Naive B cell (primary cell): ENCODE results near the gene PKN1. TPM values are rescaled to one million over a fixed set of nuclear protein-coding genes. Genes with fewer than 3 reads are reported as not detected.
A peak's percentile ranks its signal among the peaks of the same experiment; 100 is the strongest.

Experiments used
- ATAC-seq, 2 donors: fragments of 150-1000 bp; cut with Tn5 transposase; 2 replicates each; pipeline ENCODE4 v1.10.0; 2021; ENCODE audit warnings: low read depth in 2 of 2, mild to moderate bottlenecking in 2 of 2, moderate library complexity in 2 of 2
- DNase-seq: peaks from one replicate; pipeline ENCODE4 v3.0.0; 2022
- H3K27ac Mint-ChIP-seq, 6 donors: one replicate each; pipeline ENCODE4 v1.8.0; 2020 to 2022; ENCODE audit warnings: mild to moderate bottlenecking in 6 of 6, mixed read lengths in 6 of 6, moderate library complexity in 5 of 6, inconsistent platforms in 2 of 6
- H3K27me3 Mint-ChIP-seq, 3 donors: one replicate each; pipeline ENCODE4 v1.8.0; 2021 to 2022; ENCODE audit warnings: mixed read lengths in 3 of 3, mild to moderate bottlenecking in 1 of 3
- H3K36me3 Mint-ChIP-seq, 2 donors: one replicate each; pipeline ENCODE4 v1.8.0; 2020 to 2022; ENCODE audit warnings: mixed read lengths in 2 of 2, inconsistent platforms in 1 of 2, mild to moderate bottlenecking in 1 of 2
- H3K4me1 Mint-ChIP-seq, 3 donors: one replicate each; pipeline ENCODE4 v1.8.0; 2020 to 2022; ENCODE audit warnings: mixed read lengths in 3 of 3, inconsistent platforms in 1 of 3, mild to moderate bottlenecking in 1 of 3, moderate library complexity in 1 of 3
- H3K4me3 Mint-ChIP-seq, 8 donors: one replicate each; pipeline ENCODE4 v1.8.0; 2020 to 2022; ENCODE audit warnings: mild to moderate bottlenecking in 8 of 8, mixed read lengths in 8 of 8, moderate library complexity in 8 of 8, inconsistent platforms in 2 of 8
- H3K9me3 Mint-ChIP-seq, 7 donors: one replicate each; pipeline ENCODE4 v1.8.0; 2020 to 2022; ENCODE audit warnings: mixed read lengths in 7 of 7, mild to moderate bottlenecking in 5 of 7, inconsistent platforms in 2 of 7, moderate library complexity in 1 of 7
- polyA plus RNA-seq, 6 donors: library from polyadenylated mRNA; unstranded; fragments of 300-500 nt; fragmentation: Illumina TruSeq; gene quantifications; one replicate each; pipeline ENCODE4 v1.2.3, GENCODE V29; 2021; ENCODE audit warnings: low read depth in 6 of 6

PKN1 gene
- polyA plus RNA-seq, 6 donors from 2014 or later: 37.1 to 67.9 (median 48.0) TPM

DNA sequence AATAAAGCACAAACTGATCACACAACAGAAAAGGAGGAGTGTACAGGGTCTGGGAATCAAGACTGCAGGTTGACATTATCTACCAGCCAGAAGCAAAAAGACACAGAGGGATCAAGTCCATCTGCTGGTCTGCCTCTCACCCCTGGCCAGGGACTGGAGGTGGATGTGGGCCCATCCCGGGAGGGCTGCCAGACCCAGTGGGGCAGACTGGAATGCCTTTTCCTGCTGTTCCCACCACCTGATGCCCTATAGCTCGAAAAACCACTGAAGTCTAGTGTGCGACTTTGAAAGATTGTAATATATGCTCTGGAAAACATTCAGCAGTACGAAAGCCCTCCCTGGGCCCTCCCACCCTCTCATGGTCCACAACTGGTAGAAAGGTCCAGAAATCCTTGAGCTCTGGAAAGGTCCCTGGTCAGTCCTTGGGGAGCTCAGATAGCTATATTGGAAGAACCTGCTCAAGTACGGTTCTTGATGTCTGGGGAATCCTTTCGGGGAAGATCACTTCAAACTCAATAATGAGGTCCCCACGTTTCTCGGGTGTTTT lies 82.5 kb downstream of the PKN1 start:
- DNase-seq (no peak), ATAC-seq (no peak)
- H3K36me3 Mint-ChIP-seq: peaks cover 14 to 20% of the 10 kb centered on the region in 2 donors
- H3K9me3 Mint-ChIP-seq: peaks cover 0 to 2% (median 0%) of the 10 kb centered on the region in 7 donors
- H3K4me3 Mint-ChIP-seq: peak overlapping the region; percentile 47 to 97 (median 80)
- H3K4me1 Mint-ChIP-seq: peaks cover 34 to 57% (median 46%) of the 10 kb centered on the region in 3 donors
- H3K27ac Mint-ChIP-seq: peak overlapping the region in 5 of 6 donors; percentile 44 to 85 (median 73)
- H3K27me3 Mint-ChIP-seq: no peaks in the 10 kb centered on the region

DNA sequence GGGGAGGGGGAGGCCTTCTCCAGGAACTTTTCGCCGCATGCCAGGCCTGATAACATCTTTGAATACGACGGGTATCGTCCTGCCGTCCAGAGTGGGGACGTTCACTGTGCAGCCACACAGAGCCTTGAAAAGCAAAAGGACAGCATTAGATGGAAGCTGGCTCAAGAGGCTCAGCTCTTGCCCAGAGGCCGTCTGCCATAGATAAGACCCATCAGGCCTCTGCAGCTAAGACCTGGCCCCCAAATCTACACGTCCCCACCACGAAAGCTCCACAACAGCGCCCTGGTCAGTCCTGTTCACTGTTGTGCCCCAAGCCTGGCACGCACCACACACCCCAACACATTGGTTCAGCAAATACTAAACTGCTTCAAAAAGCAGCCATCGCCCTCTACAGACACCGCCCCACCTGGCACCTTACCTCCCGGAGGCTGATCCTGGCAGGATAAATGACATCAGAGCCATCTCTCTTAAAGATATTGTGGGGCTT lies 83.0 kb downstream of the PKN1 start:
- peak overlapping the region in 3 of 6 donors; percentile 63 to 77 (median 72) for H3K27ac Mint-ChIP-seq
- H3K4me1 Mint-ChIP-seq: peaks cover 34 to 57% (median 46%) of the 10 kb centered on the region in 3 donors
- peak overlapping the region; percentile 47 to 97 (median 90) for H3K4me3 Mint-ChIP-seq
- ATAC-seq (no peak), DNase-seq (no peak)
- peaks cover 14 to 20% of the 10 kb centered on the region in 2 donors for H3K36me3 Mint-ChIP-seq
- H3K9me3 Mint-ChIP-seq: peaks cover 0 to 2% (median 0%) of the 10 kb centered on the region in 7 donors
- H3K27me3 Mint-ChIP-seq: no peaks in the 10 kb centered on the region

DNA sequence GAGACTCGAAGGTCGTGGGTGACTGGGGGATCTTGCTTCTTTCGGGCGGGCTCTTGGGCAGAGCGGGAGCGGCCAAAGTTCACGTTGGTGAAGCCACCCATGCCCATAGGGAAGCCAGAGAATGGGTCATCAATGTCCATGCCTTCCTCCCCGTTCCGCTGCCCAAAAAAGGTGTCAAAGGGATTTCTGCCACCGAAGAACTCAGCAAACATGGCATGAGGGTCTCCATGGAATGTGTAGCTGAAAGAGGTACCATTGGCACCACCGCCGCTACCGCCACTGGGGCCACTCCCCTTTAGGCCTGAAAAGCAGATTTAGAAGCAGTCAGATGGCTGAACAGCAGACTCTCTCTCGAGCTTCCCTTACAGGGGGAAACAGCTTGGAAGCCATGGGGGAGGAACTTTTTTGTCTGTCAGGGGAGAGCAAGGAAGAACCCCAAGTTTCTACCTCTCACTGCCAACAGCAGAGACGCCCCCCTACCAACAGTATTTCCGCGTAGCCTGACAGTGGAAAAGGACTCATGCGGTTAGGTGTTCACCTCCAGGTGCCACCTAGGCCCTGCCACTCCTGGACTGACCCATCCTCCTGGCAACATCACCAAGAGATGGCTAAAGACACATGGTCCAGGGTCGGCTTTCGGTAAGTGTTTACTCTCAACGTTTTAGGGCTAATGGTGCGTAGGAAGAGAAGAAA lies 83.8 kb downstream of the PKN1 start:
- H3K36me3 Mint-ChIP-seq: peaks cover 14 to 20% of the 10 kb centered on the region in 2 donors
- H3K9me3 Mint-ChIP-seq: peaks cover 0 to 2% (median 0%) of the 10 kb centered on the region in 7 donors
- H3K27ac Mint-ChIP-seq: peak overlapping the region in 5 of 6 donors; percentile 81 to 93 (median 86)
- peaks cover 34 to 60% (median 52%) of the 10 kb centered on the region in 3 donors for H3K4me1 Mint-ChIP-seq
- DNase-seq (no peak), ATAC-seq (no peak)
- H3K27me3 Mint-ChIP-seq: no peaks in the 10 kb centered on the region
- H3K4me3 Mint-ChIP-seq: peak overlapping the region; percentile 85 to 97 (median 92)

DNA sequence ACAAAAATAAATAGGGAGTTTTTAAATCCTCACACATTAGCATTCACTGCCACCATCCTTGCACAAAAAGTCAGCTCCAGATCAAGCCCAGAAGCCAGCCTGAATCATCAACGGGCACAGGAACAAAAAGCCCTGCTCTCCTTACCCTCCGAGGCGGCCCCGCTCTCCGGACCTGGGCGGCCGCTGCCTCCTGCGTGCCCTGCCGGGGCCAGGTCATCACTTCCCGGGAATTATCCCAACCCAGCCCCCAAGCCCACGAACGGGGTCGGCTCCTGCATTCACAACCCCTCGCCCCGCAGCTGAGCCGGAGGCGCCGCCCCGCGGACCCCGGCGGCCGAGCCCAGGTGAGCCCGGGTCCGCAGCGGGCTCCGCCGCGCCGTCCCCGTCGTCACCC lies 84.3 kb downstream of the PKN1 start:
- peak overlapping the region in 5 of 6 donors; percentile 81 to 93 (median 86) for H3K27ac Mint-ChIP-seq
- no peaks in the 10 kb centered on the region for H3K27me3 Mint-ChIP-seq
- peaks cover 14 to 20% of the 10 kb centered on the region in 2 donors for H3K36me3 Mint-ChIP-seq
- H3K4me3 Mint-ChIP-seq: peak overlapping the region; percentile 85 to 98 (median 94)
- H3K9me3 Mint-ChIP-seq: peaks cover 0 to 2% (median 0%) of the 10 kb centered on the region in 7 donors
- DNase-seq (no peak), ATAC-seq (no peak)
- H3K4me1 Mint-ChIP-seq: peaks cover 37 to 65% (median 58%) of the 10 kb centered on the region in 3 donors

DNA sequence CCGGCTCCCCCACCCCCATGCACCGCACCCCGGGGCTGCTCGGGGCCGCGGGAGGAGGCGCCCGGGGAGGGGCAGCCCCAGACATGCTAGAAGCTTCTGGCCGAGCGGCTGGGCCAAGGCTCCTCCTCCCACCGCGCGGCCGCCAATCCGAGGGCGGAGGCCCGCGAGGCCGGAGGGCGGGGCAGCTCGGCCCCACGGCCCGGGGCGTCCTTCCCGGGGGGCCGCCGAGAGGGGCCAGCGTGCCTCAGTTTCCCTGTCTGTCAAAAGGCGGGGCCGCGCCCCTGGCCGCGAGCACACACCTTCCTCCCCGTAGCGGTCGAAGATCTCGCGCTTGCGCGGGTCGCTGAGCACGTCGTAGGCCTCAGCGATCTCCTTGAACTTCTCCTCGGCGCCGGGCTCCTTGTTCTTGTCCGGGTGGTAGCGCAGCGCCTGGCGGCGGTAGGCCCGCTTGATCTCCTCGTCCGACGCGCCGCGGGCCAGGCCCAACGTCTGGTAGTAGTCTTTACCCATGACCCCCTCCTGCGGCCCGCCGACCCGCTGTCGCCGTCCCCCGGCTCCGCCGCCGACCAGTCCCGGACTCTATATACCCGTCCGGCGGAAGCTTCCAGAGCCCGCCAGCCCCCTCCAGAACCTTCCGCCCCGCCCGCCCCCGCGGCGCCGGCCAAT lies 84.9 kb downstream of the PKN1 start, which contains the start of gene DNAJB1:
TSS of gene DNAJB1 (minus strand) at position 558 of the 666 bp plus-strand sequence. CDS start at position 510, 48 bp downstream.
- peaks cover 43 to 71% (median 63%) of the 10 kb centered on the region in 3 donors for H3K4me1 Mint-ChIP-seq
- H3K4me3 Mint-ChIP-seq: peak within 1 kb of the TSS; percentile 90 to 98 (median 94)
- peaks cover 14 to 20% of the 10 kb centered on the region in 2 donors for H3K36me3 Mint-ChIP-seq
- peaks cover 0 to 5% (median 0%) of the 10 kb centered on the region in 7 donors for H3K9me3 Mint-ChIP-seq
- DNase-seq (peak; percentile 75), ATAC-seq (peak; percentile 70 to 71)
- H3K27me3 Mint-ChIP-seq: no peaks in the 10 kb centered on the region
- H3K27ac Mint-ChIP-seq: peak within 1 kb of the TSS; percentile 92 to 99 (median 98)

DNA sequence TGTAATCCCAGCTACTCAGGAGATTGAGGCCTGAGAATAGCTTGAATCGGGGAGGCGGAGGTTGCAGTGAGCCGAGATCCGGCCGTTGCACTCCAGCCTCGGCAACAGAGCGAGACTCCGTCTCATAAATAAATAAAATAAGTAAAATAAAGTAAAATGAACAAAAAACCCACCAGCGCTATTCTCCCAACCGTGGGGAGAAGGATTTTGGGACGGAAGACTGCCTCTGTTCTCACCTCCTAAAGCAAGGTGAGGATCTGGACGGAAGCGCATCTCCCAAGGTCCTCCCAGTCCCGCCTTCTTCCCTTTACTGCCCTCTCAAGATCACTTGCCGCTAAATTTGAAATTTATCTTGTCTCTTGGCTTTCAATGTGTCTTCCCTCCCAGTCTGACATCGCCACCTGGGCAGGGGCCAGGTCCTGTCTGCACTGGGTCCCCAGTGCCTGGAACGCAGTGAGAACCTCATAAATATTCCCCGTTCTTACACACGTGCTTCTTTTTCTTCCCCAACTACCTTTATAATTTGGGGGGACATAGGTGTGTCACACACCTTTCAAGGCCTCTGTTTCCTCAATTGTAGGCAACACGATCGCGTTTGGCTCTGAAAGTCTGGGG lies 86.2 kb downstream of the PKN1 start:
- peak overlapping the region; percentile 81 to 96 (median 91) for H3K4me3 Mint-ChIP-seq
- H3K27me3 Mint-ChIP-seq: no peaks in the 10 kb centered on the region
- peaks cover 46 to 74% (median 62%) of the 10 kb centered on the region in 3 donors for H3K4me1 Mint-ChIP-seq
- H3K27ac Mint-ChIP-seq: peak overlapping the region; percentile 92 to 99 (median 97)
- ATAC-seq: no peak
- DNase-seq: no peak
- H3K9me3 Mint-ChIP-seq: peaks cover 0 to 5% (median 0%) of the 10 kb centered on the region in 7 donors
- peaks cover 14 to 20% of the 10 kb centered on the region in 2 donors for H3K36me3 Mint-ChIP-seq

DNA sequence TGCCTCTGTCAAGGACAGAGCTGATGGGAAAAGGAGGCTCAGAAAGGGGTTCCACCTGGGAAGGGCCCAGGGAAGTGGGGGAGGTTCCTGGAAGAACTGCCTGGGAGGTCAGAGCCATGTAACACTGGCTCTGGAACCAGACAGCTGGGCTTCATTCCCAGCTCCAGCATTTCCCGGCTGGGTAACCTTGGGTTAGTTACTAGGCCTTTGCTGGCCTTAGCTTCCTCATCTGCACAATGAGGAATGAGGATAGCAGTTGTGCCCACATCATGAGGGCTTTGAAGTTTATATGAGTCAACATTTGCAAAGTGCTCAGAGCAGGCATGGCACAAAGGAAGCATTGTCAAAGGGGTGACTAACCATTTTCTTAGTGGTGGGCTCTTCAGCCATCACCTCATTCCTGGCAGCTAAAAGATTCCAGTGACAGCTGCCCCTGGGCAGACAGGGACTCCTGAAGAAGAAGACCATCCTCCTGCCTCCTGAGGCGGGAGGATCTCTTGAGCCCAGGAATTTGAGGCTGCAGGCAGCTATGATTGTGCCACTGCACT lies 86.8 kb downstream of the PKN1 start:
- ATAC-seq (no peak), DNase-seq (no peak)
- Mint-ChIP-seq H3K4me1 (peaks cover 40 to 70% (median 56%) of the 10 kb centered on the region in 3 donors), H3K27ac (peak overlapping the region; percentile 58 to 99 (median 94)), H3K27me3 (no peaks in the 10 kb centered on the region), H3K4me3 (peak overlapping the region; percentile 43 to 96 (median 83)), H3K36me3 (peaks cover 10 to 15% of the 10 kb centered on the region in 2 donors), H3K9me3 (peaks cover 0 to 5% (median 0%) of the 10 kb centered on the region in 7 donors)

DNA sequence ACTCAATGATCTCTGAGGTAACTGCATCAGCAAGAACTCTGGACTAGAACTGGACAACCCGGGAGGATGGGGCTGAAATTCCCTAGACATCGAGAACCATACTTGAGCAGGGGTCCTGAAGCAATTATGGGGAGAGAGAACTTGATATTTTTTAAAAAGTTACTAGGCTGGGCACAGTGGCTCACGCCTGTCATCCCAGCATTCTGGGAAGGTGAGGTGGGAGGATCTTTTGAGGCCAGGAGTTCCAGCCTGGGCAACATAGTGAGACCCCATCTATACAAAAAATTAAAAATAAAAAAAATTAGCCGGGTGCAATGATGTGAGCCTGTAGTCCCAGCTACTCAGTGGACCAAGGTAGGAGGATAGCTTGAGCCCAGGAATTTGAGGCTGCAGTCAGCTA lies 87.4 kb downstream of the PKN1 start:
- Mint-ChIP-seq H3K4me1 (peaks cover 35 to 65% (median 50%) of the 10 kb centered on the region in 3 donors), H3K27ac (peak overlapping the region in 2 of 6 donors; percentile 60 to 99), H3K36me3 (peaks cover 5 to 9% of the 10 kb centered on the region in 2 donors), H3K4me3 (peak overlapping the region in 2 of 8 donors; percentile 9 to 22), H3K9me3 (peaks cover 0 to 5% (median 0%) of the 10 kb centered on the region in 7 donors), H3K27me3 (no peaks in the 10 kb centered on the region)
- DNase-seq (no peak), ATAC-seq (no peak)

Other genes starting within 250 kb of the PKN1 start
- not detected for gene ADGRL1, start 227.1 kb upstream of the PKN1 start, polyA plus RNA-seq
- gene ADGRE5, start 51.9 kb upstream of the PKN1 start, polyA plus RNA-seq: 10 to 100 TPM; 17.8 to 41.1 (median 31.9) TPM
- gene DDX39A, start 14.0 kb upstream of the PKN1 start, polyA plus RNA-seq: 100 to 1,000 TPM; 110 to 169 (median 132) TPM
- gene PTGER1, start 42.0 kb downstream of the PKN1 start, polyA plus RNA-seq: not detected
- gene GIPC1, start 62.8 kb downstream of the PKN1 start, polyA plus RNA-seq: 10 to 100 TPM in 1 of 6 donors, 1 to 10 TPM in 5; 6.9 to 10.3 (median 7.5) TPM
- 100 to 1,000 TPM in 2 of 6 donors, 10 to 100 TPM in 4; 73.1 to 113 (median 75.9) TPM for gene DNAJB1, start 85.1 kb downstream of the PKN1 start, polyA plus RNA-seq
- gene TECR, start 96.3 kb downstream of the PKN1 start, polyA plus RNA-seq: 100 to 1,000 TPM in 5 of 6 donors, 10 to 100 TPM in 1; 95.6 to 169 (median 116) TPM
- gene NDUFB7, start 138.8 kb downstream of the PKN1 start, polyA plus RNA-seq: 100 to 1,000 TPM; 141 to 216 (median 170) TPM
- gene CLEC17A, start 149.8 kb downstream of the PKN1 start, polyA plus RNA-seq: 100 to 1,000 TPM in 1 of 6 donors, 10 to 100 TPM in 5; 71.6 to 127 (median 93.6) TPM
- 1 to 10 TPM in 1 of 6 donors, under 1 TPM in 1, not detected in 4; 0.17 to 1.2 TPM for gene ADGRE3, start 241.5 kb downstream of the PKN1 start, polyA plus RNA-seq